Motor neuron (in vitro differentiated cells): ENCODE data around the gene GAPDH. TPM values are rescaled to one million over a fixed set of nuclear protein-coding genes. Genes with fewer than 3 reads are reported as not detected.

ENCODE experiments used
- ATAC-seq, 8 experiments: fragments of 200-7000 bp; cut with Tn5 transposase; replicated peaks in 6 of 8; 2 replicates each; pipeline ENCODE4 v1.8.0; 2021; ENCODE audit warnings: mild to moderate bottlenecking in 8 of 8, moderate library complexity in 8 of 8
- H3K27ac ChIP-seq, 2 donors: fragments of 250-450 bp; sonication (Bioruptor Pico); 2 replicates each; pipeline ENCODE4 v1.9.0; 2021; ENCODE audit warnings: antibody characterized with exemption in 2 of 2, mild to moderate bottlenecking in 2 of 2, moderate library complexity in 1 of 2
- H3K4me1 ChIP-seq, 2 donors: fragments of 250-450 bp; sonication (Bioruptor Pico); replicated peaks in 1 of 2; 2 replicates each; pipeline ENCODE4 v1.6.1; 2021; ENCODE audit warnings: antibody characterized with exemption in 2 of 2, mild to moderate bottlenecking in 2 of 2, moderate library complexity in 1 of 2
- H3K4me3 ChIP-seq, 5 donors: fragments of 250-450 bp; sonication (Bioruptor Pico); 2 replicates each; pipeline ENCODE4 v1.9.0; 2021; ENCODE audit warnings: antibody characterized with exemption in 5 of 5, mild to moderate bottlenecking in 5 of 5, moderate library complexity in 4 of 5
- WGBS, 10 experiments: fragments of 450-650 bp; shearing (Covaris generic); methylation state at CpG; one replicate each; pipeline ENCODE4 v1.0.0; 2022; 5-methylcytosine and 5-hydroxymethylcytosine counted together
- in situ Hi-C, 9 experiments: fragments of 400-800 bp; cut with MboI; loops; one replicate each; pipeline ENCODE4 v1.15.0; 2021; ENCODE audit warnings: low sequenced_read_pairs in 9 of 9, low pct_unique_long_range_greater_than_20kb in 2 of 9; ENCODE audit not compliant: unreplicated experiment in 9 of 9
- total RNA-seq, 8 experiments: library from RNA; unstranded; fragments of 300-600 nt; gene quantifications; 2 replicates each; pipeline versions ENCODE4 v1.2.3 to v1.2.4, GENCODE V29; 2022

Gene GAPDH
- total RNA-seq, 8 experiments from 2014 or later = 2,651 to 4,080 (median 3,703) TPM

DNA sequence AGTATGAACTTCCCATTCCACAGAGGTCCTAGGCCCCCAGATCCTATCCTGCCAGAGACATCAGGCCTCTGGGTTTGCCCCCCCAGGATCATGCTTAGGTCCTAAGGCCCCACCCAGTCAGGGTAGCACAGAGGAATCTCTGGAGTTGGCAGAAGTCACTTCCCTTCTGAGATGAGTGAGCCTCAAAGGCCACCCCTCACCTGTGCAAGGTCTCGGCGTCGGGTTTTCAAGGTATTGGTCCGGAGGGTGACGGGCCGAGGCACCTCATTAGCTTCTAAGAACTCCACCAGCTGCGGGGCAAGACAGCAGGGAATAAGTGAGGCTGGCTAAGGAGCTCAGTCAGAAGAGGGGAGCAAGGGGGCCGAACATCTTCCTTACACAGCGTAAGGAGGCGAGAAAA is 28.6 kb downstream of the GAPDH start:
- Histone ChIP-seq H3K4me1 (peaks cover 4 to 8% of the 10 kb centered on the region in 2 donors), H3K27ac (no peak overlapping the region), H3K4me3 (no peak overlapping the region)
- no peak for ATAC-seq
- in situ Hi-C loops = loop anchor here in 1 of 9 experiments (25.0 kb wide), 1 partner anchor 99 kb away; the partner anchor contains the start of gene ING4
- 85 to 100% (median 100%) methylated on average over 1 to 8 of the region's 10 CpGs; no CpG with 5 or more reads in 2 of the 10 experiments for WGBS, 10 experiments

DNA sequence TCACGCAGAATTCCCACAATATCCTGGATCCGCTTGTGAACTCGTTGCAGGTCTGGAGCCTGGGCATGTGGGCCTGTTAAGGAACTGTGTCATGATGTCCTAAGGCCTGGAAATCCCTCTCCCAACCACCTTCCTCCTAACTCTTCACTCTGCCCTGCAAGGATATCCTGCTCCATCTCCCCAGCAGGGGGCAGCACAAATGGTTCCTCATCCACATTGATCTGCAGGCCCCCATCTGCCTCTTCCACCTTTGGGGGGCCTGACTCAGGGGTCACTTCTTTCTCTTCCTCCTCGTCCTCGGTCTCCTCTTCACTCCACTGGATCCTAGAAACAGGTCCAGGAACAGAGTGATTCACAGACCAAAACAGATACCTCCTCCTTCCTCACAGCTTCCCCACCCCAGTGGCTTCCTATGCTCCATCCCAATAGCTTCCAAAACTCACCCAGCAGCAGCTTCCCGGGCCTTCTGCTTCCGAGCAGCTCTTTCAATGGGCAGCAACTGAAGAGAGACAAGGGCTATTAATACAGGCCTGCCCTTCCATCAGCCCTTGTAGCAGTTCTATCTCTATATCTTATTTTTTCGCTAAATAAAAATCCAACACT is 29.2 kb downstream of the GAPDH start:
- peak in 4 of 8 experiments; percentile 5 to 16 (median 8) for ATAC-seq
- in situ Hi-C loops = loop anchor here in 1 of 9 experiments (25.0 kb wide), 1 partner anchor 99 kb away; the partner anchor contains the start of gene ING4
- 67 to 100% (median 87%) methylated on average over 1 to 8 of the region's 8 CpGs; no CpG with 5 or more reads in 1 of the 10 experiments for WGBS, 10 experiments
- Histone ChIP-seq H3K4me3 (no peak overlapping the region), H3K4me1 (peaks cover 5 to 9% of the 10 kb centered on the region in 2 donors), H3K27ac (no peak overlapping the region)

DNA sequence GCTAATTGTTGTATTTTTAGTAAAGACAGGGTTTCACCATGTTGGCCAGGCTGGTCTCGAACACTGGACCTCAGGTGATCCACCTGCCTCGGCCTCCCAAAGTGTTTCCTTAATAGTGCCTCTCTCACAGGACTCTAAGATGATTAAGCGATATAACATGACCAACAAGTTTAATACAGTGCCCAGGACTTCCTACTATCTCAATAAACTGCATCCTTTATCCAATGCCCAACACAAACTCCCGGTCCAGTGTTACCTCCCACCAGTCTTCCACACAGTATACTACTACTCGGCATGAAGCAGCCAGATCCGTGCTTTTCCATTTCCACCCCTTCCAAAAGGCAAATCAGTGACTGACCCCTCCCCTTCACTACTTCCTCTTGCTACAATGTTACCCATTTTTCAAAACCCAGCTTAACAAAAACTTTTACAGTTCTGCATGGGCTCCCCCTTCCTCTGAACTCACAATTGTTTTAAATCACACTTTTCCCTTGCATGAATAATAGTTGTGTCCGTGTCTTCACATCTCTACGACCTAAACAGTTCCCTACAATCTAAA is 32.9 kb downstream of the GAPDH start:
- Histone ChIP-seq H3K4me1 (peaks cover 10 to 12% of the 10 kb centered on the region in 2 donors), H3K4me3 (peak overlapping the region; percentile 58 to 81 (median 61)), H3K27ac (no peak overlapping the region)
- in situ Hi-C loops = loop anchor here in 1 of 9 experiments (25.0 kb wide), 1 partner anchor 95 kb away; the partner anchor contains the start of gene ING4
- ATAC-seq = peak in 2 of 8 experiments; percentile 1 to 3
- WGBS, 10 experiments = 9 to 48% (median 22%) methylated on average over 4 to 6 of the region's 8 CpGs; no CpG with 5 or more reads in 2 of the 10 experiments

DNA sequence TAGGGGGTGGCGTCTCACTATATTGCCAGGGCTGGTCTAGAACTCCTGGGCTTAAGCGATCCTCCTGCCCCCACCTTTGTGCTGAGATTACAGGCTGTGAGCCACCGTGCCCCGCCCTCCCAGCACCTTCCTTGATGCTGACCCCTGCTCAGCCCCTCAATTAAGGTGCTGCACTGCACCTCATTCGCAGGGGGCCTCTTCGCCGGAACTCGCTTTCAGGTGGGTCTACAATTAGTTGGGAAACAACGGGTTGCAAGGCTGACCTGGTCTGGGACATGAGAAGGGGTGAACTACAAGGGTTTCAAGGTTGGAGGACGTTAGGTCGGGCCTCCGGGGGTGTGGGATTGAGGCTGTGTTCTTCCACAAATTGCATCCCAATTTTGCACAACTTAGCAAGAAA is 35.0 kb downstream of the GAPDH start:
- ATAC-seq = no peak
- no peak overlapping the region for H3K4me3 ChIP-seq
- WGBS, 10 experiments = 80 to 100% (median 92%) methylated on average over 1 to 9 of the region's 12 CpGs; no CpG with 5 or more reads in 5 of the 10 experiments
- no peak overlapping the region for H3K27ac ChIP-seq
- in situ Hi-C loops = loop anchor here in 1 of 9 experiments (25.0 kb wide), 1 partner anchor 93 kb away; the partner anchor contains the start of gene ING4
- H3K4me1 ChIP-seq = peaks cover 10 to 12% of the 10 kb centered on the region in 2 donors

DNA sequence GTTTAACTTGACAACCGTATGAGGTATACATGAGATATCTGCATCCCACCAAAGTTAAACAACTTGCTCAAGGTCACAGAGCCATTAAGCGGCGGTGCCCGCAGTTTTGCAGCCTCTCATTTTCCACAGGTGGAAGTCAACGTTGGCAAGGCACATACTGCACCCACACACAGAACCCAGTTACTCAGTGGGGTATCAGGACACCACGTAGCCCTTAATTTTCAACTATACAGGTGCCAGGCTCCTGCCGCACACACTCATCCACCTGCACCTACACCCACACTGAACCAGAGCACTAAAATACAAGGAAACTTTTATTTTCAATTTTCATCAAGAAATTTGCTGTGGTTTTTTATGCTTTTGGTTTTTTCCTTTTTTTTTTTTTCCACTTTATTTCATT is 35.5 kb downstream of the GAPDH start:
- no peak overlapping the region for H3K4me3 ChIP-seq
- no peak overlapping the region for H3K27ac ChIP-seq
- no peak for ATAC-seq
- peaks cover 10 to 12% of the 10 kb centered on the region in 2 donors for H3K4me1 ChIP-seq
- WGBS, 10 experiments = 73 to 100% (median 93%) methylated on average over 2 to 7 of the region's 7 CpGs; no CpG with 5 or more reads in 2 of the 10 experiments
- in situ Hi-C loops = loop anchor here in 1 of 9 experiments (25.0 kb wide), 1 partner anchor 93 kb away; the partner anchor contains the start of gene ING4

DNA sequence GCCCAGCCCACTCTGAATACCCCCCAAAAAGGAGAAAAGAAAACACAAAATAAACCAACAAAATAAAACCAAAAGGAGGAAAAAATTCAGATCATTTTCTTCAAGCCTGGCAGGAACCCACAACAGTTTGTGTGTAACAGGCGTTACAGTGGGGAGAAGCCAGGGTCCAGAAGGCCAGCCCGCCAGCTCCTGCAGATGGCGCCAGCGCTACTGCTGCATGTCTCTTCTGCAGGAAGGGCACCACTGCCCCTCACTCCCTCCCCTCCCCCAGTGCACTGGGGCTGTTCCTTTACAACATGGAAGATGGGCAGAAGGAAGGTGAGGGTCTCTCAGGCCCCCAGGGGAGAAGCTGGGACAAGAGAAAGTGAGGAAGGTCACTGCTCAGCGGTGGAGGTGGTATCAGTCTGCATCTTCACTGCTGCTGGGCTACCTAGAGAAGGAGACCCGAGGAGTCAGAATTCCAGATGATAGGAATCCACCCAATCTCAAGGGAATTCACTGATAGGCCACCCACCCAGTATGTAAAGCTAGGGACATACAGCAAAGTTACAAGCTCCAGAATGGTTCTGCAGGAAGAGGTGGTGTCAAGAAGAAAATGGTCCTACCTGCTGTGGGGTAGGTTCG is 36.1 kb downstream of the GAPDH start:
- in situ Hi-C loops = loop anchor here in 1 of 9 experiments (25.0 kb wide), 1 partner anchor 92 kb away; the partner anchor contains the start of gene ING4
- Histone ChIP-seq H3K4me1 (peaks cover 10 to 12% of the 10 kb centered on the region in 2 donors), H3K4me3 (no peak overlapping the region), H3K27ac (no peak overlapping the region)
- ATAC-seq = peak in 4 of 8 experiments; percentile 23 to 31 (median 26)
- 45 to 93% (median 83%) methylated on average over 2 to 5 of the region's 7 CpGs; no CpG with 5 or more reads in 4 of the 10 experiments for WGBS, 10 experiments

DNA sequence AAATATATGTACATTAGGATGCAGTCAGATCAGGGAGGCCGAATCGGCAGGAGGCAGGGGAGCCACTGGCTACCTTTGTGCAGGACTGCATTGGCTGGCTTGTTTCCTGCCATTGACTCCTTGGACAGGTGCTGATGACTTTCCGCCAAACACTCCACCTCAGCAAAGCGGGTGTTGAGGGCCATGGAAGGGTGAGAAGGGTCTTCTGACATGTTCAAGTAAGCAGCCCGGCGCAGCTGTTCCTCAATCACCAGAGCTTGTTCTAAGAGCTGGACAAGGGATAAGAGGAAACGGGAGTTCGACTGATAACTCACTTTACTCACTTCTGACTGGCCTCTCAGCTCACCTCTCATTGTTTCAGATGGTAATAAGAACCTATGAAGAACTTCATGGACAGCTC is 38.7 kb downstream of the GAPDH start:
- Histone ChIP-seq H3K4me1 (peaks cover 3 to 6% of the 10 kb centered on the region in 2 donors), H3K4me3 (no peak overlapping the region), H3K27ac (no peak overlapping the region)
- no peak for ATAC-seq
- in situ Hi-C loops = loop anchor here in 1 of 9 experiments (25.0 kb wide), 1 partner anchor 89 kb away; the partner anchor contains the start of gene ING4
- WGBS, 10 experiments = 90 to 100% (median 96%) methylated on average over 1 to 7 of the region's 8 CpGs; no CpG with 5 or more reads in 2 of the 10 experiments

DNA sequence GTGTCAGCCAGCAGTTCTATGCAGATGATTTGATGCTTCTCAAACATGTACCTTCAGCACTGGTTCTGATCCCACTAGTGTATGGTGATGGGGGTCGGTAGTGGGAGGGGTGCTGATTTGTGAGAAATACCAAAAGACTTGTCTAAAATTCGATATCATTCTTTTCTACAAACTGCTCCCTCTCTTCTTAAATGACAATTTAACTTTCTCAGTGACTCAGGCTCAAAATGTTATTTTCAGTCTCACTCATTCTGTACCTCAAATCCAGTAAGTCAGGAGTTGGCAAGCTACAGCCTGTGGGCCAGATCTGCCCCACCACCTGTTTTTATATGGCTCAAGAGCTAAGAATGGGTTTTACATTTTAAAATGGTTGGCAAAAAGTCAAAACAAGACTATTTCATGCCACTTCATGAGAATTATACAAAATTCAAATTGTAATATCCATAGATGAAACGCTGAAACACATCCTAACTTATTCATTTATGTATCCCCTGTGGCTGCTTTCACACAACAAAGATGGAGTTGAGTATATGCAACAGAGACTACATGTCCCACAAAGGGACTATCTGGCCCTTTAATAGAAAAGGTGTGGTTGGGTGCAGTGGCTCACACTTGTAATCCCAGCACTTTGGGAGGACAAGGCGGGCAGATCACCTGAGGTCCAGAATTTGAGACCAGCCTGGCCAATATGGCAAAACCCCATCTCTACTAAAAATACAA is 40.4 kb downstream of the GAPDH start:
- Histone ChIP-seq H3K4me3 (no peak overlapping the region), H3K27ac (no peak overlapping the region), H3K4me1 (no peaks in the 10 kb centered on the region)
- WGBS, 10 experiments = 0 to 100% (median 85%) methylated on average over 1 to 4 of the region's 4 CpGs
- ATAC-seq = peak in 1 of 8 experiments; percentile 56
- in situ Hi-C loops = loop anchor here in 1 of 9 experiments (25.0 kb wide), 1 partner anchor 88 kb away; the partner anchor contains the start of gene ING4

DNA sequence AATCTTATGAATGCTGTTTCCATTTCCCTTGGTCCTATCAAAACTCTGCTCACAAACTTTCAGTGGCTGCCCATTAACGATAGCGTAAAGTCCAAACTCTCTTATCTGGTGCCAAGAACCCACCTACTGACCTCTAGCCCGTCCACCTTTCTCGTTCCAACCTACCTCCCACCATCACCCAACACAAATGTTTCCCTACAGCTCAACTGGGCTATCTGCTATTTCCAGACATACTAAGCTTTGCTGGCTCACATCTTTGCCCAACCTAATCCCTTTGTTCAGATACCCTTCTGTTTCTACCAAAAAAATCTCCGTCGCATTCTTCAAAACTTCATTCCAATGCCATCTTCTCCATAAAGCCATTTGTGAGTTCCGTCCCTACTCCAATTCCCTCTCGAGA is 41.3 kb downstream of the GAPDH start:
- 93 to 100% (median 98%) methylated on average over 2 to 8 of the region's 8 CpGs for WGBS, 10 experiments
- H3K27ac ChIP-seq = no peak overlapping the region
- ATAC-seq = no peak
- in situ Hi-C loops = no loop called here
- H3K4me3 ChIP-seq = no peak overlapping the region
- H3K4me1 ChIP-seq = no peaks in the 10 kb centered on the region

DNA sequence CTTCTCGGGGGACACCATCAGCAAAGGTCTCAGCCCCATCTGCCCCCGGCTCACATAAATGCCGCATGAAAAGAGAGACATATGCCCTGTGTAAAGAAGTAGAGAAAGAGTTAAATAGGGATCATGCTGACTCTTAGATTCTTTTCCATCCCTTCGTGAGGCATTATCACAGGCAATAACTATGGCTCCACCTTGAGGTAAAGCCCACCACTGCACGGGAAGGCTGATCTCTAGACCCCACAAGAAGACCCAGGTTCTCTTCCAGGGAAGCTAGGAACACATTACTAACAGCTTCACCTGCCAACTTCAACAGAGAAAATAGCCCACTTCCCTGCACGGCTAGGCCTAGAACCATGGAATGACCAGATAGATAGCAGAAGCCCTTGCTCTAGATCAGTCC is 47.9 kb downstream of the GAPDH start:
- H3K4me1 ChIP-seq = no peaks in the 10 kb centered on the region
- WGBS, 10 experiments = 71 to 85% (median 84%) methylated on average over 2 to 4 of the region's 6 CpGs; no CpG with 5 or more reads in 6 of the 10 experiments
- H3K27ac ChIP-seq = no peak overlapping the region
- H3K4me3 ChIP-seq = no peak overlapping the region
- in situ Hi-C loops = no loop called here
- ATAC-seq = peak in 1 of 8 experiments; percentile 31

DNA sequence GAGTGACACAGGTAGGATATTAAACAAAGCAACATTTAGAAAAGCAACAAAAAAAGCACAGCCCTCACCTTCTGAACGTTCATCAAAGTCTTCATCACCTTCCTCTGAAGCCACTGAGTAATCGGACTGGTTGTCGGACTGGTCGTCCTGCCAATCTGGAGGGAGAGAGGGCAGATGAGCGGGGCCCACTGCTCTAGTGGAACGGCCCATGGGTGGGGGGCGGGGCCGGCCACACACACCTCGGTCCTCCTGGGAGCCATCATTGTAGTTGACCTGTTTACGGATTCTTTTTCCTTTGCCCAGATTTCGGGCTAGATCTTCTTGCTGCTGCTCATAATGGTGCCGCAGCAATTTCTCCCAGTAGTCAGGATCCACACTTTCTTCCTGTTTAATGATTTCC is 48.6 kb downstream of the GAPDH start:
- in situ Hi-C loops = no loop called here
- 75 to 100% (median 89%) methylated on average over 1 to 9 of the region's 12 CpGs; no CpG with 5 or more reads in 4 of the 10 experiments for WGBS, 10 experiments
- H3K4me3 ChIP-seq = no peak overlapping the region
- no peaks in the 10 kb centered on the region for H3K4me1 ChIP-seq
- H3K27ac ChIP-seq = no peak overlapping the region
- ATAC-seq = no peak

DNA sequence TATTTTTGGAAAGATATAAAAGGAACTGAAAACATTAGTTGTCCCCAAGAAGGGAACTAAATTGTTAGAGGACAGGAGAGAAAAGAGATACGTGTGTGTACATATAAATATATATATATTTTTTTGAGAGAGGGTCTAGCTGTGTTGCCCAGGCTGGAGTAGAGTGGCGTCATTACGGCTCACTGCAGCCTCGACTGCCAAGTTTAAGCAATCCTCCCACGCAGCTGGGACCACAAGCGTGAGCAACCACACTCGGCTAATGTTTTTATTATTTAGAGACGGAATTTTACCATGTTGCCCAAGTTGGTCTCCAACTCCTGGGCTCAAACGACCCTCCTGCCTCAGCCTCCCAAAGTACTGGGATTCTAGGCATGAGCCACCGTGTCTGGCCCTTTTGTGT is 50.0 kb downstream of the GAPDH start:
- ATAC-seq = no peak
- Histone ChIP-seq H3K4me3 (no peak overlapping the region), H3K4me1 (no peaks in the 10 kb centered on the region), H3K27ac (no peak overlapping the region)
- 20 to 100% (median 94%) methylated on average over 1 to 10 of the region's 10 CpGs for WGBS, 10 experiments
- in situ Hi-C loops = no loop called here
